PC-9 (cell line): ENCODE results near the gene CLCN1.

Source experiments
- EZH2 ChIP-seq: fragments of 200-600 bp; sonication (generic); IDR thresholded peaks from 2 replicates; pipeline ENCODE4 v1.8.0; 2017; ENCODE audit warnings: antibody characterized with exemption, low read depth
- TF ChIP-seq, protein P1 (sequence below): fragments of 200-600 bp; sonication (generic); conservative IDR thresholded peaks from 2 replicates; pipeline ENCODE4 v1.6.1; 2017; ENCODE audit warnings: mixed run types, antibody characterized with exemption, mild to moderate bottlenecking, moderate library complexity

DNA sequence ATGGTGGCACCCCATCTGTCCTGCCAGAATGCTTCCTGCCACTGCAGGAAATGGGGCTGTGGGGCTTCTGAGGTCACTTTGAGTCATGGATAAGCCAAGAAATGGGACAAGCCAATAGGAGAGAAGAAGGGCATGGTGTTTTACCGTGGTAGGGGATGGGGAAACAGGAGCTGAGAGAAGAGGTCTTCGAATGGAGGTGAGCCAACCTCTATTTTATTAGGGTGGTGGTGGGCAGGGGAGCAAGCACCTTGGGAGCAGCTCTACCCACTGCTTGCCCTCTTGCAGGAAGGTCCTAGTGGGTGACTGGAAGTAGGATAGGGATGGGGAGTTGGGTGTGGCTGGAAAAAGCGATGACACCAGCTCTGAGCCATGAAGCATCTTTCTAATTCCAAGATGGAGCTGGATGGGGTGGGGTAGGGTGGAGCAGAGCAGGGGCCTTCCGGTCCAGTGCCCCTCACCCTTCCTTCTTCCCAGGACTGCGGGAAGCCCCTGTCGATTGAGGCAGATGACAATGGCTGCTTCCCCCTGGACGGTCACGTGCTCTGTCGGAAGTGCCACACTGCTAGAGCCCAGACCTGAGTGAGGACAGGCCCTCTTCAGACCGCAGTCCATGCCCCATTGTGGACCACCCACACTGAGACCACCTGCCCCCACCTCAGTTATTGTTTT lies 74.3 kb downstream of the CLCN1 start:
- TF ChIP-seq, protein P1, sequence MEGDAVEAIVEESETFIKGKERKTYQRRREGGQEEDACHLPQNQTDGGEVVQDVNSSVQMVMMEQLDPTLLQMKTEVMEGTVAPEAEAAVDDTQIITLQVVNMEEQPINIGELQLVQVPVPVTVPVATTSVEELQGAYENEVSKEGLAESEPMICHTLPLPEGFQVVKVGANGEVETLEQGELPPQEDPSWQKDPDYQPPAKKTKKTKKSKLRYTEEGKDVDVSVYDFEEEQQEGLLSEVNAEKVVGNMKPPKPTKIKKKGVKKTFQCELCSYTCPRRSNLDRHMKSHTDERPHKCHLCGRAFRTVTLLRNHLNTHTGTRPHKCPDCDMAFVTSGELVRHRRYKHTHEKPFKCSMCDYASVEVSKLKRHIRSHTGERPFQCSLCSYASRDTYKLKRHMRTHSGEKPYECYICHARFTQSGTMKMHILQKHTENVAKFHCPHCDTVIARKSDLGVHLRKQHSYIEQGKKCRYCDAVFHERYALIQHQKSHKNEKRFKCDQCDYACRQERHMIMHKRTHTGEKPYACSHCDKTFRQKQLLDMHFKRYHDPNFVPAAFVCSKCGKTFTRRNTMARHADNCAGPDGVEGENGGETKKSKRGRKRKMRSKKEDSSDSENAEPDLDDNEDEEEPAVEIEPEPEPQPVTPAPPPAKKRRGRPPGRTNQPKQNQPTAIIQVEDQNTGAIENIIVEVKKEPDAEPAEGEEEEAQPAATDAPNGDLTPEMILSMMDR: no peak
- TF ChIP-seq EZH2: no peak
